Loucy (cell line): ENCODE measurements around the gene COL20A1.

Experiments
- EZH2phosphoT487 ChIP-seq: fragments of 200-600 bp; IDR thresholded peaks from 2 replicates; pipeline ENCODE4 v1.6.1; 2018; ENCODE audit warnings: antibody characterized with exemption, mild to moderate bottlenecking, moderate library complexity, borderline replicate concordance
- TF ChIP-seq, protein P1 (sequence below): fragments of 200-600 bp; sonication (generic); conservative IDR thresholded peaks from 2 replicates; pipeline ENCODE4 v1.5.1; 2014; ENCODE audit warnings: mild to moderate bottlenecking, antibody characterized with exemption, low read length

DNA sequence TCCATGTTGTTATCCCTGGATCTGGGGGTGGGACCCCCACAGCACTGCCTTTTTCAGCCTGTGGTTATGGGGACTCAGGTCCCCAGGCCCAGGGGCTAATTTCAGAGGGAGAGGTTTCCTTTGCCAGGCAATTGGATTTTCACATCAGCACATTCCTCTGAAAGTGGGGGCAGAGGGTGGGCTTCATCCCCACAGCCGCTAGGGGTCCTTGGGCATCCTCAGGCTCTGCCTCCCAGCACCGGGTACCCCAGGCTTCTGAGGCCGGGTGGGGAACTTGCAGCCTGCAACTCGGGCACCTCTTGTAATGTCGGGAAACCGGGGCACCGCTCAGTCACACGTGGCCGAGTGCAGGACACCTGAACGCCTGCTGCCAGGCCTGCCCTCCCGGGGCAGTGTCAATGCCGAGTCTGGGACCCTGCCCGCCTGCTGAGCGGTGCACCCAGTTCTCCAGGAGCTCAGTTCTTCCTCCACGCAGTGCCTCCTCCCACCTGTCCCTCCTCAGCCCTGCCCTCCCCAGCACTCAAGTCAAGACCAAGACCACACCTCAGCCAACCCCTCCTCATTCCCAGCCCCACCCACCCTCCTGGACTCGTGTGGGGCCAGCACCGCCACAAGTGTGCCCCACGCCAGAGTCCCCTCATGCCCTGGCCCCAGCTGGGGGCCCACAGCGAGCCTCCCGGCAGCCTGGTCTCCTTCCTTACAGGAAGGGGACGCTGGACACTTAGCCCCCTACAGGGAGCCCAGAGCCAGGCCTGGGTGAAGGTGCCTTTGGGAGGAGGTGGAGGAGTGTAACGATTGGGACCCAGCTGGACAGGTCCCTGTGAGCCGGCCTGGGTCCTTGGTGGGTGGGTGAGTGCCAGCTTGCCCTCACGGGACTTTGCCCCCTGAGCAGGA is 77.0 kb downstream of the COL20A1 start:
- TF ChIP-seq, protein P1, sequence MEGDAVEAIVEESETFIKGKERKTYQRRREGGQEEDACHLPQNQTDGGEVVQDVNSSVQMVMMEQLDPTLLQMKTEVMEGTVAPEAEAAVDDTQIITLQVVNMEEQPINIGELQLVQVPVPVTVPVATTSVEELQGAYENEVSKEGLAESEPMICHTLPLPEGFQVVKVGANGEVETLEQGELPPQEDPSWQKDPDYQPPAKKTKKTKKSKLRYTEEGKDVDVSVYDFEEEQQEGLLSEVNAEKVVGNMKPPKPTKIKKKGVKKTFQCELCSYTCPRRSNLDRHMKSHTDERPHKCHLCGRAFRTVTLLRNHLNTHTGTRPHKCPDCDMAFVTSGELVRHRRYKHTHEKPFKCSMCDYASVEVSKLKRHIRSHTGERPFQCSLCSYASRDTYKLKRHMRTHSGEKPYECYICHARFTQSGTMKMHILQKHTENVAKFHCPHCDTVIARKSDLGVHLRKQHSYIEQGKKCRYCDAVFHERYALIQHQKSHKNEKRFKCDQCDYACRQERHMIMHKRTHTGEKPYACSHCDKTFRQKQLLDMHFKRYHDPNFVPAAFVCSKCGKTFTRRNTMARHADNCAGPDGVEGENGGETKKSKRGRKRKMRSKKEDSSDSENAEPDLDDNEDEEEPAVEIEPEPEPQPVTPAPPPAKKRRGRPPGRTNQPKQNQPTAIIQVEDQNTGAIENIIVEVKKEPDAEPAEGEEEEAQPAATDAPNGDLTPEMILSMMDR, result no peak
- no peak for TF ChIP-seq EZH2phosphoT487
